A549 (cell line): ENCODE measurements around the gene AKAP10. TPM values are rescaled to one million over a fixed set of nuclear protein-coding genes. Genes with fewer than 3 reads are reported as not detected.

Source experiments
- ATAC-seq, 2 experiments: fragments of 200-7000 bp in 1 of 2; fragments of >200 bp in 1 of 2; cut with Nextera tagmentation in 1 of 2; cut with Tn5 transposase in 1 of 2; 3 replicates each; pipeline versions ENCODE4 v1.8.0 to v1.9.1; 2018 to 2020; ENCODE audit warnings: mild to moderate bottlenecking in 1 of 2, moderate library complexity in 1 of 2
- CTCF ChIA-PET: fragments of 300-600 bp; sonication (Branson Sonifier 250); formaldehyde crosslinking; extraction: SDS; loops from one replicate; lab custom pipeline; 2021; ENCODE audit warnings: antibody characterized with exemption, inconsistent platforms; lab: Yijun Ruan, JAX
- POLR2A ChIA-PET: fragments of 350-600 bp; formaldehyde crosslinking; extraction: SDS; loops from one replicate; lab custom pipeline; 2021; ENCODE audit warnings: antibody characterized with exemption, inconsistent platforms; lab: Yijun Ruan, JAX
- DNase-seq, 2 experiments: peaks; one replicate each; pipeline versions ENCODE4 v3.0.0 to v3.0.0-alpha.2; 2011 to 2016; ENCODE audit warnings: low read depth in 1 of 2, low spot score in 1 of 2
- FAIRE-seq: peaks from 2 replicates; lab custom pipeline; 2011; peaks lifted over from hg19 to GRCh38; lab: Jason Lieb, UNC
- H3K27ac ChIP-seq, 2 experiments: fragments of >200 bp; sonication (Bioruptor Twin); formaldehyde crosslinking; 3 replicates each; pipeline ENCODE4 v1.5.1; 2016 to 2017
- H3K4me1 ChIP-seq: fragments of >200 bp; sonication (Bioruptor Twin); formaldehyde crosslinking; 3 replicates; pipeline ENCODE4 v1.6.1; 2016
- H3K4me2 ChIP-seq: fragments of >200 bp; sonication (Bioruptor Twin); formaldehyde crosslinking; 3 replicates; pipeline ENCODE4 v1.6.1; 2016
- H3K4me3 ChIP-seq: fragments of >200 bp; sonication (Bioruptor Twin); formaldehyde crosslinking; 3 replicates; pipeline ENCODE4 v1.5.1; 2016
- H3K9me3 ChIP-seq: fragments of >200 bp; sonication (Bioruptor Twin); formaldehyde crosslinking; 3 replicates; pipeline ENCODE4 v1.6.1; 2016
- CEBPB ChIP-seq, 2 experiments: fragments of >200 bp in 1 of 2; sonication (Bioruptor Twin) in 1 of 2; formaldehyde crosslinking in 1 of 2; IDR thresholded peaks; 2 replicates each; pipeline ENCODE4 v1.6.1; 2012 to 2016
- CHD2 ChIP-seq: fragments of 150-350 bp; IDR thresholded peaks from 2 replicates; pipeline ENCODE4 v1.6.1; 2014; ENCODE audit warnings: low read length; ENCODE audit not compliant: partially characterized antibody
- EHMT2 ChIP-seq: fragments of 200-600 bp; sonication (generic); IDR thresholded peaks from 2 replicates; pipeline ENCODE4 v1.6.1; 2016; ENCODE audit warnings: antibody characterized with exemption, low read depth, mild to moderate bottlenecking, moderate library complexity
- EP300 ChIP-seq, 2 experiments: fragments of >200 bp; sonication (Bioruptor Twin); formaldehyde crosslinking; IDR thresholded peaks; 2 replicates in 1 of 2; 3 replicates in 1 of 2; pipeline ENCODE4 v1.6.1; 2016 to 2017
- FOSB ChIP-seq: fragments of 250-450 bp; sonication (Bioruptor Pico); IDR thresholded peaks from 2 replicates; pipeline ENCODE4 v1.5.0; 2020; ENCODE audit warnings: mild to moderate bottlenecking, moderate library complexity
- FOXS1 ChIP-seq: fragments of 250-450 bp; sonication (Bioruptor Pico); IDR thresholded peaks from 2 replicates; pipeline ENCODE4 v1.5.0; 2020; ENCODE audit warnings: mild to moderate bottlenecking, moderate library complexity
- HOXB13 ChIP-seq: fragments of 250-450 bp; sonication (Bioruptor Pico); IDR thresholded peaks from 2 replicates; pipeline ENCODE4 v1.5.0; 2020; ENCODE audit warnings: low read depth, mild to moderate bottlenecking, moderate library complexity
- JUN ChIP-seq, 2 experiments: fragments of >200 bp; sonication (Bioruptor Twin); formaldehyde crosslinking; IDR thresholded peaks; 2 replicates in 1 of 2; 3 replicates in 1 of 2; pipeline ENCODE4 v1.6.1; 2016 to 2017
- KDM1A ChIP-seq: fragments of 200-600 bp; sonication (generic); IDR thresholded peaks from 2 replicates; pipeline ENCODE4 v1.6.1; 2016; ENCODE audit warnings: low read depth, mild to moderate bottlenecking
- MAFK ChIP-seq: fragments of 450-650 bp; IDR thresholded peaks from 2 replicates; pipeline ENCODE4 v1.6.1; 2014; ENCODE audit not compliant: partially characterized antibody
- MYC ChIP-seq: IDR thresholded peaks from 2 replicates; pipeline ENCODE4 v1.6.1; 2012; ENCODE audit warnings: mild to moderate bottlenecking, inconsistent platforms, low read length, improper control_type of control experiment, borderline replicate concordance
- NPAS2 ChIP-seq: fragments of 250-450 bp; sonication (Bioruptor Pico); IDR thresholded peaks from 2 replicates; pipeline ENCODE4 v1.8.0; 2022; ENCODE audit warnings: mild to moderate bottlenecking, moderate library complexity, borderline replicate concordance
- PHF8 ChIP-seq: fragments of 200-600 bp; sonication (generic); IDR thresholded peaks from 2 replicates; pipeline ENCODE4 v1.6.1; 2016; ENCODE audit warnings: low read depth, mild to moderate bottlenecking, antibody characterized with exemption, moderate library complexity, borderline replicate concordance
- POLR2A ChIP-seq: IDR thresholded peaks from 2 replicates; pipeline ENCODE4 v1.6.1; 2012; ENCODE audit warnings: mild to moderate bottlenecking, low read length
- POLR2AphosphoS2 ChIP-seq: conservative IDR thresholded peaks from 2 replicates; pipeline ENCODE4 v1.6.1; 2012; ENCODE audit warnings: low read length, improper control_type of control experiment, inconsistent platforms
- RFX5 ChIP-seq: fragments of 450-650 bp; IDR thresholded peaks from 2 replicates; pipeline ENCODE4 v1.7.1; 2014; ENCODE audit warnings: antibody characterized with exemption, mild to moderate bottlenecking, moderate library complexity
- SREBF2 ChIP-seq: fragments of 450-650 bp; IDR thresholded peaks from 2 replicates; pipeline ENCODE4 v1.6.1; 2014; ENCODE audit warnings: mild to moderate bottlenecking, moderate library complexity
- ZFP36 ChIP-seq: fragments of 450-650 bp; IDR thresholded peaks from 2 replicates; pipeline ENCODE4 v1.6.1; 2014; ENCODE audit warnings: borderline replicate concordance; ENCODE audit not compliant: partially characterized antibody
- WGBS: methylation state at CpG from one replicate; pipeline ENCODE4 v1.1.6; 2017; ENCODE audit errors: missing lambda C conversion rate; 5-methylcytosine and 5-hydroxymethylcytosine counted together
- polyA plus RNA-seq, 4 experiments: library from polyadenylated mRNA; depleted of rRNA in 3 of 4; stranded (reverse); fragments of >200 nt; fragmentation: RNase III in 1 of 4; extraction: RNeasy Plus Mini Kit Qiagen cat#74134 plus additional on column Dnase treatment in 1 of 4; gene quantifications; 2 replicates in 3 of 4; 3 replicates in 1 of 4; pipeline ENCODE4 v1.2.3, GENCODE V29; 2011 to 2017
- TF ChIP-seq, protein P1 (sequence below): fragments of >200 bp; sonication (Bioruptor Twin); formaldehyde crosslinking; IDR thresholded peaks from 2 replicates; pipeline ENCODE4 v1.6.1; 2016
- TF ChIP-seq, protein P2 (sequence below): fragments of 250-450 bp; sonication (Bioruptor Pico); IDR thresholded peaks from 2 replicates; pipeline ENCODE4 v1.5.0; 2021; ENCODE audit warnings: mild to moderate bottlenecking, moderate library complexity, borderline replicate concordance
- TF ChIP-seq, protein P3 (sequence below): fragments of >200 bp; sonication (Bioruptor Twin); formaldehyde crosslinking; IDR thresholded peaks from 3 replicates; pipeline ENCODE4 v1.5.1; 2016
- TF ChIP-seq, protein P4 (sequence below): fragments of 250-450 bp; sonication (Bioruptor Pico); IDR thresholded peaks from 2 replicates; pipeline ENCODE4 v1.5.0; 2020; ENCODE audit warnings: low read depth, mild to moderate bottlenecking, moderate library complexity

AKAP10 gene
- polyA plus RNA-seq, 2 of the 4 experiments (the other 2 are of a cell fraction) = 22.0 to 51.1 TPM

DNA sequence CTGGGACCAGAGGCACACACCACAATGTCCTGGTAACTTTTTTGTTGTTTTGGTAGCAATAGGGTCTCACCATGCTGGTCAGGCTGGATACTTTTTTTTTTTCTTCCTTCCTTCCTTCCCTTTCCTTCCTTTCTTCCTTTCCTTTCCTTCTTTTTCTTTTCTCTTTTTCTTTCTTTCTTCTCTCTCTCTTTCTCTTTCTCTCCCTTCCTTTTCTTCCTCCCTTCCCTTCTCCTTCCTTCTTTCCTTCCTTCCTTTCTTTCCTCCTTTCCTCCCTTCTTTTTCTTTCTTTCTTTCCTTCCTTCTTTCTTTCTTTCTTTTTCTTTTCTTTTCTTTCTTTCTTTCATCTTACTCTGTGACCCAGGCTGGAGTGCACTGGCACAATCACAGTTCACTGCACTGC is 91.5 kb downstream of the AKAP10 start (continued):
- TF ChIP-seq, protein P1, sequence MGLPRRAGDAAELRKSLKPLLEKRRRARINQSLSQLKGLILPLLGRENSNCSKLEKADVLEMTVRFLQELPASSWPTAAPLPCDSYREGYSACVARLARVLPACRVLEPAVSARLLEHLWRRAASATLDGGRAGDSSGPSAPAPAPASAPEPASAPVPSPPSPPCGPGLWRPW = no peak
- TF ChIP-seq ZFP36 (no peak), CHD2 (no peak), KDM1A (no peak)
- TF ChIP-seq, protein P2, sequence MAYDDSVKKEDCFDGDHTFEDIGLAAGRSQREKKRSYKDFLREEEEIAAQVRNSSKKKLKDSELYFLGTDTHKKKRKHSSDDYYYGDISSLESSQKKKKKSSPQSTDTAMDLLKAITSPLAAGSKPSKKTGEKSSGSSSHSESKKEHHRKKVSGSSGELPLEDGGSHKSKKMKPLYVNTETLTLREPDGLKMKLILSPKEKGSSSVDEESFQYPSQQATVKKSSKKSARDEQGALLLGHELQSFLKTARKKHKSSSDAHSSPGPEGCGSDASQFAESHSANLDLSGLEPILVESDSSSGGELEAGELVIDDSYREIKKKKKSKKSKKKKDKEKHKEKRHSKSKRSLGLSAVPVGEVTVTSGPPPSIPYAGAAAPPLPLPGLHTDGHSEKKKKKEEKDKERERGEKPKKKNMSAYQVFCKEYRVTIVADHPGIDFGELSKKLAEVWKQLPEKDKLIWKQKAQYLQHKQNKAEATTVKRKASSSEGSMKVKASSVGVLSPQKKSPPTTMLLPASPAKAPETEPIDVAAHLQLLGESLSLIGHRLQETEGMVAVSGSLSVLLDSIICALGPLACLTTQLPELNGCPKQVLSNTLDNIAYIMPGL (CRISPR knock-in tag) = no peak

DNA sequence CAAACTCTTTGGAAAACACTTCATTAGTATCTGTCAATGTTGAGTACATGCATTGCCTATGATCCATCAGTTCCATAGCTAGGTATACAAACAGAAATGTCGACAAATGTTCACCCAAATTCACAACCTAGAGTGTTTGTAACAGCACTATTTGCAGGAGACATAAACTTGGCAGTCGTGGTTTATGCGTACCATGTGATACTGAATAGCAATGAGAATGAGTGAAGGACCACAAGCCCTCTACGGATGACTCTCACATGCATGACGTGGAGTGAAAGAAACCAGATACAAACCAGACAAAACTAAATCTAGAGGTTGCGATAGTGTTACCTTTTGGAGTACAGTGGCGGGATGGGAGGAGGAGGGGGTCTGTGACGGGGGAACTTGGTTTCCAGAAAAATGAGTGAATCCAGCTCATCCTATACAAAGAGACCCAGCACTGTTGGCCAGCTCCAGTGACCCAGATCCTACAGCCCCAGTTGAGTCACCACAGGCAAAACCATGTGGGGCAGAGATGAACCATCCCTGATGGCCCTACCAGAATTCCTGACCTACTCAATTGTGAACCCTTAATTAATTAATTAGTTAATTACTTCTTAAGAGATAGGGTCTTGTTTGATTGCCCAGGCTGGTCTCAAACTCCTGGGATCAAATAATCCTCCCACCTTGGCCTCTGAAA is 94.0 kb downstream of the AKAP10 start:
- POLR2A ChIA-PET = no interaction called here
- DNase-seq (no peak), ATAC-seq (peak; percentile 40 to 64; a peak in 3 of 6 replicates), FAIRE-seq (no peak)
- no peaks in the 10 kb centered on the region for H3K4me1 ChIP-seq
- no peak overlapping the region for H3K27ac ChIP-seq
- WGBS = 82% methylated on average over 8 of the region's 8 CpGs
- H3K4me2 ChIP-seq = no peak overlapping the region
- H3K9me3 ChIP-seq = no peaks in the 10 kb centered on the region
- no peak overlapping the region for H3K4me3 ChIP-seq
- TF ChIP-seq EP300 (IDR thresholded peaks at IDR 0.05) = no peak
- CTCF ChIA-PET = interaction anchor here (0.7 to 1.0 kb wide), 3 partner anchors 11 to 105 kb away, joined by 3 read pairs; no protein-coding TSS in a partner anchor

DNA sequence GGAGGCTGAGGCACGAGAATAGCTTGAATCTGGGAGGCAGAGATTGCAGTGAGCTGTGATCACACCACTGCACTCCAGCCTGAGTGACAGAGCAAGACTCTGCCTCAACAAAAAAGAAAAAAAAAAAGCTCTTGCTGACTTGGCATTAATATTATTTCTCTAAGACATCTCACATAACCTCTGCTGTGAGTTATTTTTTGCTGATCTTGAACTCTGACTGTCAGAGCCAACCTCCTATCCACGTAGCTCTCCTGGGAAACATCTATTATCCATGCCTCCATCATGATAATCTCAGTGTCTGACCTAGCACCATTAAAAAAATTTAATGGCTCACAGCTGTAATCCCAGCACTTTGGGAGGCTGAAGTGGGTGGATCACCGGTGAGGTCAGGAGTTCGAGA is 97.2 kb downstream of the AKAP10 start:
- WGBS = 73% methylated on average over 4 of the region's 4 CpGs
- Histone ChIP-seq H3K4me3 (no peak overlapping the region), H3K4me2 (no peak overlapping the region), H3K27ac (no peak overlapping the region), H3K4me1 (no peaks in the 10 kb centered on the region), H3K9me3 (no peaks in the 10 kb centered on the region)
- POLR2A ChIA-PET = interaction anchor here (0.6 kb wide), 1 partner anchor 13 kb away, joined by 3 read pairs; no protein-coding TSS in a partner anchor
- FAIRE-seq (no peak), DNase-seq (no peak), ATAC-seq (no peak)
- TF ChIP-seq FOXS1 (CRISPR knock-in tag) = no peak
- TF ChIP-seq FOSB (CRISPR knock-in tag) = no peak
- TF ChIP-seq POLR2A = no peak
- no peak for TF ChIP-seq RFX5
- no peak for TF ChIP-seq CHD2
- TF ChIP-seq MAFK = peak; percentile 85
- no peak for TF ChIP-seq CEBPB (IDR thresholded peaks at IDR 0.05)
- no peak for TF ChIP-seq HOXB13 (CRISPR knock-in tag)
- CTCF ChIA-PET = interaction anchor here (0.6 to 1.2 kb wide), 4 partner anchors 12 to 205 kb away, joined by 3 to 7 read pairs (median 4); partner anchors contain the start of gene ULK2

DNA sequence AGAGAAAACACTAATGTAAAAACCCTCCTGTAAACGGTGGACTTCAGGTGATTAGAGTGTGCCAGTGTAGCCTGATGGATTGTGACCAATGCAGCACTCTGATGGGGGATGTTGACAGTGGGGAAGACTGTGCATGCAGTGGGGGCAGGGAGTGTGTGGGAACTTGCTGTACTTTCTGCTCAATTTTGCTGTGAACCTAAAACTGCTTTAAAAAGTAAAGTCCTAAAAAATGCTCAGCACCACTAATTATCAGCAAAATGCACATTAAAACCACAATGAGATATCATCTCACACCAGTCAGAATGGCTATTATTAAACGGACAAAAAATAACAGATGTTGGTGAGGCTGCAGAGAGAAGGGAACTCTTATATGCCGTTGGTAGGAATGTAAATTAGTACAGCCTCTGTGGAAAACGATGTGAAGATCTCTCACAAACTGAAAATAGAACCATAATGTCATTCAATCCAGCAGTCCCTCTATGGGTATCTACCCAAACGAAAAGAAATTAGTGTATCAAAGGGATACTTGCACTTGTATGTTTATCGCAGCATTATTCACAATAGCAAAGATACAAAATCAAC is 100.2 kb downstream of the AKAP10 start:
- ChIA-PET POLR2A (no interaction called here), CTCF (interaction anchor here (1.1 to 2.0 kb wide), 2 partner anchors 9 to 116 kb away, joined by 4 to 6 read pairs; no protein-coding TSS in a partner anchor)
- no peak for FAIRE-seq

More for the DNA sequence above, 100.2 kb downstream of the AKAP10 start:
- H3K4me1 ChIP-seq = no peaks in the 10 kb centered on the region
- 42% methylated on average over 6 of the region's 6 CpGs for WGBS
- no peak overlapping the region for H3K4me2 ChIP-seq
- no peak overlapping the region for H3K4me3 ChIP-seq
- DNase-seq (no peak), ATAC-seq (no peak)
- TF ChIP-seq EHMT2 (no peak), JUN (IDR thresholded peaks at IDR 0.05) (no peak), NPAS2 (no peak), SREBF2 (no peak), POLR2AphosphoS2 (no peak), FOXS1 (CRISPR knock-in tag) (no peak), PHF8 (no peak), MYC (no peak)
- TF ChIP-seq, protein P3, sequence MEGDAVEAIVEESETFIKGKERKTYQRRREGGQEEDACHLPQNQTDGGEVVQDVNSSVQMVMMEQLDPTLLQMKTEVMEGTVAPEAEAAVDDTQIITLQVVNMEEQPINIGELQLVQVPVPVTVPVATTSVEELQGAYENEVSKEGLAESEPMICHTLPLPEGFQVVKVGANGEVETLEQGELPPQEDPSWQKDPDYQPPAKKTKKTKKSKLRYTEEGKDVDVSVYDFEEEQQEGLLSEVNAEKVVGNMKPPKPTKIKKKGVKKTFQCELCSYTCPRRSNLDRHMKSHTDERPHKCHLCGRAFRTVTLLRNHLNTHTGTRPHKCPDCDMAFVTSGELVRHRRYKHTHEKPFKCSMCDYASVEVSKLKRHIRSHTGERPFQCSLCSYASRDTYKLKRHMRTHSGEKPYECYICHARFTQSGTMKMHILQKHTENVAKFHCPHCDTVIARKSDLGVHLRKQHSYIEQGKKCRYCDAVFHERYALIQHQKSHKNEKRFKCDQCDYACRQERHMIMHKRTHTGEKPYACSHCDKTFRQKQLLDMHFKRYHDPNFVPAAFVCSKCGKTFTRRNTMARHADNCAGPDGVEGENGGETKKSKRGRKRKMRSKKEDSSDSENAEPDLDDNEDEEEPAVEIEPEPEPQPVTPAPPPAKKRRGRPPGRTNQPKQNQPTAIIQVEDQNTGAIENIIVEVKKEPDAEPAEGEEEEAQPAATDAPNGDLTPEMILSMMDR = no peak
- TF ChIP-seq, protein P4, sequence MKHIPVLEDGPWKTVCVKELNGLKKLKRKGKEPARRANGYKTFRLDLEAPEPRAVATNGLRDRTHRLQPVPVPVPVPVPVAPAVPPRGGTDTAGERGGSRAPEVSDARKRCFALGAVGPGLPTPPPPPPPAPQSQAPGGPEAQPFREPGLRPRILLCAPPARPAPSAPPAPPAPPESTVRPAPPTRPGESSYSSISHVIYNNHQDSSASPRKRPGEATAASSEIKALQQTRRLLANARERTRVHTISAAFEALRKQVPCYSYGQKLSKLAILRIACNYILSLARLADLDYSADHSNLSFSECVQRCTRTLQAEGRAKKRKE (CRISPR knock-in tag) = no peak
- H3K27ac ChIP-seq = no peak overlapping the region
- H3K9me3 ChIP-seq = no peaks in the 10 kb centered on the region
